ENCODE results near the gene BRAP.
"Not testable (repeated sequence)": the region's sequence is repeated elsewhere in the genome, so short reads cannot be mapped to it uniquely, and the experiment has no call there.

Gene BRAP

GRCh38 chr12:111672822-111673381 is 12.9 kb downstream of the BRAP start:
- no peak for TF ChIP-seq SUZ12 (IDR thresholded peaks at IDR 0.05; ENCODE audit: extremely low read depth, insufficient read depth, insufficient read length)
- TF ChIP-seq ZNF274 (IDR thresholded peaks at IDR 0.05; ENCODE audit: low read depth, low read length), result no peak
- no peak for TF ChIP-seq YY1 (IDR thresholded peaks at IDR 0.05; ENCODE audit: insufficient read depth, insufficient read length)
- Histone ChIP-seq H3K27me3 (ENCODE audit: insufficient read depth, insufficient read length) (no peaks in the 10 kb centered on the region), H3K4me3 (ENCODE audit: insufficient read length, low read depth) (no peak overlapping the region), H3K4me1 (ENCODE audit: insufficient read depth, insufficient read length) (no peaks in the 10 kb centered on the region), H3K9ac (ENCODE audit: insufficient read length, low read depth) (no peak overlapping the region), H3K36me3 (ENCODE audit: insufficient read depth, insufficient read length, low read length) (peaks cover 83% of the 10 kb centered on the region), H3K9me3 (ENCODE audit: insufficient read depth, low read length) (no peaks in the 10 kb centered on the region)
- no peak for DNase-seq (ENCODE audit: low read depth, low spot score)

GRCh38 chr12:111664961-111665865 is 20.5 kb downstream of the BRAP start:
- Histone ChIP-seq H3K4me3 (ENCODE audit: insufficient read length, low read depth) (no peak overlapping the region), H3K27me3 (ENCODE audit: insufficient read depth, insufficient read length) (no peaks in the 10 kb centered on the region), H3K9me3 (ENCODE audit: insufficient read depth, low read length) (no peaks in the 10 kb centered on the region), H3K36me3 (ENCODE audit: insufficient read depth, insufficient read length, low read length) (peaks cover 52% of the 10 kb centered on the region), H3K4me1 (ENCODE audit: insufficient read depth, insufficient read length) (peaks cover 2% of the 10 kb centered on the region), H3K9ac (ENCODE audit: insufficient read length, low read depth) (no peak overlapping the region)
- no peak for TF ChIP-seq YY1 (IDR thresholded peaks at IDR 0.05; ENCODE audit: insufficient read depth, insufficient read length)
- TF ChIP-seq ZNF274 (IDR thresholded peaks at IDR 0.05; ENCODE audit: low read depth, low read length), result no peak
- TF ChIP-seq SUZ12 (IDR thresholded peaks at IDR 0.05; ENCODE audit: extremely low read depth, insufficient read depth, insufficient read length), result no peak
- DNase-seq (ENCODE audit: low read depth, low spot score), result peak; percentile 63

GRCh38 chr12:111664499-111664898 is 21.3 kb downstream of the BRAP start:
- H3K9ac ChIP-seq (ENCODE audit: insufficient read length, low read depth), result no peak overlapping the region
- TF ChIP-seq YY1 (IDR thresholded peaks at IDR 0.05; ENCODE audit: insufficient read depth, insufficient read length) (no peak), SUZ12 (IDR thresholded peaks at IDR 0.05; ENCODE audit: extremely low read depth, insufficient read depth, insufficient read length) (no peak), ZNF274 (IDR thresholded peaks at IDR 0.05; ENCODE audit: low read depth, low read length) (no peak)

GRCh38 chr12:111656016-111656415 is 29.7 kb downstream of the BRAP start:
- H3K9me3 ChIP-seq (ENCODE audit: insufficient read depth, low read length), result no peaks in the 10 kb centered on the region
- no peaks in the 10 kb centered on the region for H3K4me1 ChIP-seq (ENCODE audit: insufficient read depth, insufficient read length)
- H3K9ac ChIP-seq (ENCODE audit: insufficient read length, low read depth), result no peak overlapping the region
- TF ChIP-seq SUZ12 (IDR thresholded peaks at IDR 0.05; ENCODE audit: extremely low read depth, insufficient read depth, insufficient read length) (no peak), YY1 (IDR thresholded peaks at IDR 0.05; ENCODE audit: insufficient read depth, insufficient read length) (no peak), ZNF274 (IDR thresholded peaks at IDR 0.05; ENCODE audit: low read depth, low read length) (no peak)
- H3K36me3 ChIP-seq (ENCODE audit: insufficient read depth, insufficient read length, low read length), result peaks cover 92% of the 10 kb centered on the region
- DNase-seq (ENCODE audit: low read depth, low spot score), result no peak
- no peak overlapping the region for H3K4me3 ChIP-seq (ENCODE audit: insufficient read length, low read depth)
- H3K27me3 ChIP-seq (ENCODE audit: insufficient read depth, insufficient read length), result no peaks in the 10 kb centered on the region

More at GRCh38 chr12:111664499-111664898, 21.3 kb downstream of the BRAP start:
- no peak for DNase-seq (ENCODE audit: low read depth, low spot score)
- Histone ChIP-seq H3K4me1 (ENCODE audit: insufficient read depth, insufficient read length) (peaks cover 2% of the 10 kb centered on the region), H3K27me3 (ENCODE audit: insufficient read depth, insufficient read length) (no peaks in the 10 kb centered on the region), H3K4me3 (ENCODE audit: insufficient read length, low read depth) (no peak overlapping the region), H3K36me3 (ENCODE audit: insufficient read depth, insufficient read length, low read length) (peaks cover 53% of the 10 kb centered on the region), H3K9me3 (ENCODE audit: insufficient read depth, low read length) (no peaks in the 10 kb centered on the region)

GRCh38 chr12:111655356-111655755 is 30.4 kb downstream of the BRAP start:
- no peak for DNase-seq (ENCODE audit: low read depth, low spot score)
- Histone ChIP-seq H3K27me3 (ENCODE audit: insufficient read depth, insufficient read length) (no peaks in the 10 kb centered on the region), H3K36me3 (ENCODE audit: insufficient read depth, insufficient read length, low read length) (peaks cover 94% of the 10 kb centered on the region), H3K9me3 (ENCODE audit: insufficient read depth, low read length) (no peaks in the 10 kb centered on the region), H3K9ac (ENCODE audit: insufficient read length, low read depth) (no peak overlapping the region), H3K4me3 (ENCODE audit: insufficient read length, low read depth) (no peak overlapping the region), H3K4me1 (ENCODE audit: insufficient read depth, insufficient read length) (no peaks in the 10 kb centered on the region)
- no peak for TF ChIP-seq YY1 (IDR thresholded peaks at IDR 0.05; ENCODE audit: insufficient read depth, insufficient read length)
- no peak for TF ChIP-seq SUZ12 (IDR thresholded peaks at IDR 0.05; ENCODE audit: extremely low read depth, insufficient read depth, insufficient read length)
- no peak for TF ChIP-seq ZNF274 (IDR thresholded peaks at IDR 0.05; ENCODE audit: low read depth, low read length)

DNA sequence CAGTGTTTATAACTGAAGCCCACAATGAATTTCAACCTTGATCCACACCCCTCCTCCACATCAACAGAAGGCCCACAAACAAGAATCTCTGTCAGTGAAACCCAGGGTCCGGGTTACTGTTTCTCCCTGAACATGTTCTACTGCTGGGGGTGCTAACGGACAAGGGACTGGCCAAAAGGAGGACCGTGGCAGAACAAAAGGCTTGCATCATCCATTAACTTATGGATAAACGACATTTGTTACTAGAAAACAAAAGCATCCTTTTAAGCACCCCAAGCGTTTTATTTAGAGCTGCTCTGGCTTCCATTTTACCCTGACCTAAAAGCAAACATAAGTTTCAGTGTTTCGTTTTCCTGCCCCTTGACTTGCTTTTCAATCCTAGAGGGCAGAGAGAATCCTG is 32.2 kb downstream of the BRAP start:
- no peaks in the 10 kb centered on the region for H3K27me3 ChIP-seq (ENCODE audit: insufficient read depth, insufficient read length)
- TF ChIP-seq YY1 (IDR thresholded peaks at IDR 0.05; ENCODE audit: insufficient read depth, insufficient read length) (no peak), SUZ12 (IDR thresholded peaks at IDR 0.05; ENCODE audit: extremely low read depth, insufficient read depth, insufficient read length) (no peak), ZNF274 (IDR thresholded peaks at IDR 0.05; ENCODE audit: low read depth, low read length) (no peak)
- H3K9me3 ChIP-seq (ENCODE audit: insufficient read depth, low read length), result no peaks in the 10 kb centered on the region
- H3K4me1 ChIP-seq (ENCODE audit: insufficient read depth, insufficient read length), result no peaks in the 10 kb centered on the region
- no peak overlapping the region for H3K4me3 ChIP-seq (ENCODE audit: insufficient read length, low read depth)
- DNase-seq (ENCODE audit: low read depth, low spot score), result no peak
- peaks cover 92% of the 10 kb centered on the region for H3K36me3 ChIP-seq (ENCODE audit: insufficient read depth, insufficient read length, low read length)
- H3K9ac ChIP-seq (ENCODE audit: insufficient read length, low read depth), result no peak overlapping the region

DNA sequence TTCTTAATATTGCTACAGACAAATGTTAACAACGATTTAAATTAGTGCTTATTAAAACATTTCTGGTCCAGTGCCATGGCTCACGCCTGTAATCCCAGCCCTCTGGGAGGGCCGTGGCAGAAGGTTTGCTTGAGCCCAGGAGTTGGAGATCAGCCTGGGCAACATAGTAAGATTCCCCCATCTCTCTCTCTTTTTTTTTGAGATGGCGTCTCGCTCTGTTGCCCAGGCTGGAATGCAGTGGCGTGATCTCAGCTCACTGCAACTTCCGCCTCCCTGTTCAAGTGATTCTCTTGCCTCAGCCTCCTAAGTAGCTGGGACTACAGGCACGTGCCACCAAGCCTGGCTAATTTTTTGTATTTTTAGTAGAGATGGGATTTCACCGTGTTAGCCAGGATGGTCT is 33.2 kb downstream of the BRAP start:
- H3K36me3 ChIP-seq (ENCODE audit: insufficient read depth, insufficient read length, low read length), result peaks cover 84% of the 10 kb centered on the region
- not testable (repeated sequence) for DNase-seq (ENCODE audit: low read depth, low spot score); H3K9me3 ChIP-seq (ENCODE audit: insufficient read depth, low read length); H3K27me3 ChIP-seq (ENCODE audit: insufficient read depth, insufficient read length); H3K4me3 ChIP-seq (ENCODE audit: insufficient read length, low read depth); H3K4me1 ChIP-seq (ENCODE audit: insufficient read depth, insufficient read length); H3K9ac ChIP-seq (ENCODE audit: insufficient read length, low read depth)
